ENCODE measurements around the gene ARHGEF16.

The ARHGEF16 gene

GRCh38 chr1:3431686-3432085, 22.8 kb upstream of the ARHGEF16 start:
- H3K9ac ChIP-seq (ENCODE audit: low read depth, low read length): no peak overlapping the region
- no peaks in the 10 kb centered on the region for H3K27me3 ChIP-seq (ENCODE audit: control insufficient read depth, insufficient read depth, low read length)
- no peak overlapping the region for H3K27ac ChIP-seq (ENCODE audit: low read depth, low read length)
- H3K4me1 ChIP-seq (ENCODE audit: control insufficient read depth, insufficient read depth, low read length): no peaks in the 10 kb centered on the region
- no peak overlapping the region for H3K4me3 ChIP-seq (ENCODE audit: low read depth, low read length)
- no peaks in the 10 kb centered on the region for H3K36me3 ChIP-seq (ENCODE audit: control insufficient read depth, insufficient read depth, low read length)
- H3K9me3 ChIP-seq (ENCODE audit: control insufficient read depth, insufficient read depth, low read length): no peaks in the 10 kb centered on the region

GRCh38 chr1:3432306-3432705, 22.2 kb upstream of the ARHGEF16 start:
- Histone ChIP-seq H3K4me3 (ENCODE audit: low read depth, low read length) (no peak overlapping the region), H3K4me1 (ENCODE audit: control insufficient read depth, insufficient read depth, low read length) (no peaks in the 10 kb centered on the region), H3K27me3 (ENCODE audit: control insufficient read depth, insufficient read depth, low read length) (no peaks in the 10 kb centered on the region), H3K27ac (ENCODE audit: low read depth, low read length) (no peak overlapping the region), H3K9ac (ENCODE audit: low read depth, low read length) (no peak overlapping the region), H3K36me3 (ENCODE audit: control insufficient read depth, insufficient read depth, low read length) (no peaks in the 10 kb centered on the region), H3K9me3 (ENCODE audit: control insufficient read depth, insufficient read depth, low read length) (no peaks in the 10 kb centered on the region)

GRCh38 chr1:3433076-3433475, 21.4 kb upstream of the ARHGEF16 start:
- no peaks in the 10 kb centered on the region for H3K36me3 ChIP-seq (ENCODE audit: control insufficient read depth, insufficient read depth, low read length)
- no peaks in the 10 kb centered on the region for H3K9me3 ChIP-seq (ENCODE audit: control insufficient read depth, insufficient read depth, low read length)
- H3K27ac ChIP-seq (ENCODE audit: low read depth, low read length): no peak overlapping the region
- H3K4me3 ChIP-seq (ENCODE audit: low read depth, low read length): no peak overlapping the region
- H3K27me3 ChIP-seq (ENCODE audit: control insufficient read depth, insufficient read depth, low read length): no peaks in the 10 kb centered on the region
- H3K9ac ChIP-seq (ENCODE audit: low read depth, low read length): no peak overlapping the region
- H3K4me1 ChIP-seq (ENCODE audit: control insufficient read depth, insufficient read depth, low read length): no peaks in the 10 kb centered on the region

- H3K36me3 ChIP-seq (ENCODE audit: control insufficient read depth, insufficient read depth, low read length): no peaks in the 10 kb centered on the region
- no peak overlapping the region for H3K4me3 ChIP-seq (ENCODE audit: low read depth, low read length)
- H3K9me3 ChIP-seq (ENCODE audit: control insufficient read depth, insufficient read depth, low read length): no peaks in the 10 kb centered on the region
- H3K27ac ChIP-seq (ENCODE audit: low read depth, low read length): no peak overlapping the region
- no peak overlapping the region for H3K9ac ChIP-seq (ENCODE audit: low read depth, low read length)
- no peaks in the 10 kb centered on the region for H3K4me1 ChIP-seq (ENCODE audit: control insufficient read depth, insufficient read depth, low read length)
- no peaks in the 10 kb centered on the region for H3K27me3 ChIP-seq (ENCODE audit: control insufficient read depth, insufficient read depth, low read length)
These were observed 20.7 kb upstream of the ARHGEF16 start for GRCh38 chr1:3433596-3434320.

- H3K36me3 ChIP-seq (ENCODE audit: control insufficient read depth, insufficient read depth, low read length): no peaks in the 10 kb centered on the region
- no peak overlapping the region for H3K4me3 ChIP-seq (ENCODE audit: low read depth, low read length)
- H3K4me1 ChIP-seq (ENCODE audit: control insufficient read depth, insufficient read depth, low read length): no peaks in the 10 kb centered on the region
- no peak overlapping the region for H3K9ac ChIP-seq (ENCODE audit: low read depth, low read length)
- no peak overlapping the region for H3K27ac ChIP-seq (ENCODE audit: low read depth, low read length)
- no peaks in the 10 kb centered on the region for H3K9me3 ChIP-seq (ENCODE audit: control insufficient read depth, insufficient read depth, low read length)
- no peaks in the 10 kb centered on the region for H3K27me3 ChIP-seq (ENCODE audit: control insufficient read depth, insufficient read depth, low read length)
These were observed 19.9 kb upstream of the ARHGEF16 start for GRCh38 chr1:3434406-3435110.

GRCh38 chr1:3435666-3436065, 18.8 kb upstream of the ARHGEF16 start:
- Histone ChIP-seq H3K4me1 (ENCODE audit: control insufficient read depth, insufficient read depth, low read length) (no peaks in the 10 kb centered on the region), H3K9me3 (ENCODE audit: control insufficient read depth, insufficient read depth, low read length) (no peaks in the 10 kb centered on the region), H3K27me3 (ENCODE audit: control insufficient read depth, insufficient read depth, low read length) (no peaks in the 10 kb centered on the region), H3K36me3 (ENCODE audit: control insufficient read depth, insufficient read depth, low read length) (no peaks in the 10 kb centered on the region), H3K4me3 (ENCODE audit: low read depth, low read length) (no peak overlapping the region), H3K9ac (ENCODE audit: low read depth, low read length) (no peak overlapping the region), H3K27ac (ENCODE audit: low read depth, low read length) (no peak overlapping the region)

- Histone ChIP-seq H3K27me3 (ENCODE audit: control insufficient read depth, insufficient read depth, low read length) (no peaks in the 10 kb centered on the region), H3K9ac (ENCODE audit: low read depth, low read length) (no peak overlapping the region), H3K27ac (ENCODE audit: low read depth, low read length) (no peak overlapping the region), H3K36me3 (ENCODE audit: control insufficient read depth, insufficient read depth, low read length) (no peaks in the 10 kb centered on the region), H3K9me3 (ENCODE audit: control insufficient read depth, insufficient read depth, low read length) (no peaks in the 10 kb centered on the region), H3K4me1 (ENCODE audit: control insufficient read depth, insufficient read depth, low read length) (no peaks in the 10 kb centered on the region), H3K4me3 (ENCODE audit: low read depth, low read length) (no peak overlapping the region)
These were observed 18.0 kb upstream of the ARHGEF16 start for GRCh38 chr1:3436451-3436850.

GRCh38 chr1:3436901-3437300, 17.6 kb upstream of the ARHGEF16 start:
- H3K36me3 ChIP-seq (ENCODE audit: control insufficient read depth, insufficient read depth, low read length): no peaks in the 10 kb centered on the region
- H3K27me3 ChIP-seq (ENCODE audit: control insufficient read depth, insufficient read depth, low read length): no peaks in the 10 kb centered on the region
- H3K4me1 ChIP-seq (ENCODE audit: control insufficient read depth, insufficient read depth, low read length): no peaks in the 10 kb centered on the region
- no peak overlapping the region for H3K4me3 ChIP-seq (ENCODE audit: low read depth, low read length)
- H3K9me3 ChIP-seq (ENCODE audit: control insufficient read depth, insufficient read depth, low read length): no peaks in the 10 kb centered on the region
- H3K27ac ChIP-seq (ENCODE audit: low read depth, low read length): no peak overlapping the region
- H3K9ac ChIP-seq (ENCODE audit: low read depth, low read length): no peak overlapping the region

- Histone ChIP-seq H3K9me3 (ENCODE audit: control insufficient read depth, insufficient read depth, low read length) (no peaks in the 10 kb centered on the region), H3K4me3 (ENCODE audit: low read depth, low read length) (no peak overlapping the region), H3K36me3 (ENCODE audit: control insufficient read depth, insufficient read depth, low read length) (no peaks in the 10 kb centered on the region), H3K9ac (ENCODE audit: low read depth, low read length) (no peak overlapping the region), H3K27me3 (ENCODE audit: control insufficient read depth, insufficient read depth, low read length) (no peaks in the 10 kb centered on the region), H3K4me1 (ENCODE audit: control insufficient read depth, insufficient read depth, low read length) (no peaks in the 10 kb centered on the region), H3K27ac (ENCODE audit: low read depth, low read length) (no peak overlapping the region)
These were observed 15.7 kb upstream of the ARHGEF16 start for GRCh38 chr1:3438661-3439180.

- Histone ChIP-seq H3K36me3 (ENCODE audit: control insufficient read depth, insufficient read depth, low read length) (no peaks in the 10 kb centered on the region), H3K4me1 (ENCODE audit: control insufficient read depth, insufficient read depth, low read length) (no peaks in the 10 kb centered on the region), H3K27ac (ENCODE audit: low read depth, low read length) (no peak overlapping the region), H3K27me3 (ENCODE audit: control insufficient read depth, insufficient read depth, low read length) (no peaks in the 10 kb centered on the region), H3K4me3 (ENCODE audit: low read depth, low read length) (no peak overlapping the region), H3K9ac (ENCODE audit: low read depth, low read length) (no peak overlapping the region), H3K9me3 (ENCODE audit: control insufficient read depth, insufficient read depth, low read length) (no peaks in the 10 kb centered on the region)
These were observed 14.8 kb upstream of the ARHGEF16 start for GRCh38 chr1:3439346-3440299.

Data from HUES48 (cell line).